ENCODE results near the gene AQP12B. TPM values are rescaled to one million over a fixed set of nuclear protein-coding genes. Genes with fewer than 3 reads are reported as not detected.

Gene AQP12B
- total RNA-seq, 1 donor from 2014 or later = not detected

DNA sequence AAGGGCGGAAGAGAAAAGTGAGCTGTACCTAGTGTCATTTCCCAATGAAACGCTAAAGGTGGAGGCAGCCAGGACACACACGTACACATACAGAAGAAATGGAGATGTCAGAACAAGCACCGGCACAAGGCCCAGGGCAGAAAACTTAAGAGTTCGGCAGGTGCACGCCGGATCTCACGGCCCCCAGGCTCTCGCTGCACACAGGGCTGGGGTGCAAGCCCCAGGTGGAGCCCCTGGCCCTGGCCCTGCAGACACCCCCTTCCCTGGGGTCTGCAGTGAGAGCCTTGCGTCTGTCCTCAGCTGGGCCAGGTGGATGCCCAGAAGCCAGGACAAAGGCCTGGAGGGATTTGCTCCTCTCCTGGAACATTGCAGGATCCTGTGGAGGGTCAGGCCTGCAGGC lies 45.7 kb upstream of the AQP12B start:
- Mint-ChIP-seq H3K9me3 (ENCODE audit: low read depth) (no peaks in the 10 kb centered on the region), H3K4me3 (ENCODE audit: low read depth) (no peak overlapping the region), H3K27me3 (no peaks in the 10 kb centered on the region), H3K4me1 (ENCODE audit: low read depth) (no peaks in the 10 kb centered on the region), H3K27ac (no peak overlapping the region), H3K36me3 (ENCODE audit: insufficient read depth) (peaks cover 5% of the 10 kb centered on the region)
- DNase-seq (ENCODE audit: low spot score, unreplicated experiment) = no peak
- TF ChIP-seq, protein P1, sequence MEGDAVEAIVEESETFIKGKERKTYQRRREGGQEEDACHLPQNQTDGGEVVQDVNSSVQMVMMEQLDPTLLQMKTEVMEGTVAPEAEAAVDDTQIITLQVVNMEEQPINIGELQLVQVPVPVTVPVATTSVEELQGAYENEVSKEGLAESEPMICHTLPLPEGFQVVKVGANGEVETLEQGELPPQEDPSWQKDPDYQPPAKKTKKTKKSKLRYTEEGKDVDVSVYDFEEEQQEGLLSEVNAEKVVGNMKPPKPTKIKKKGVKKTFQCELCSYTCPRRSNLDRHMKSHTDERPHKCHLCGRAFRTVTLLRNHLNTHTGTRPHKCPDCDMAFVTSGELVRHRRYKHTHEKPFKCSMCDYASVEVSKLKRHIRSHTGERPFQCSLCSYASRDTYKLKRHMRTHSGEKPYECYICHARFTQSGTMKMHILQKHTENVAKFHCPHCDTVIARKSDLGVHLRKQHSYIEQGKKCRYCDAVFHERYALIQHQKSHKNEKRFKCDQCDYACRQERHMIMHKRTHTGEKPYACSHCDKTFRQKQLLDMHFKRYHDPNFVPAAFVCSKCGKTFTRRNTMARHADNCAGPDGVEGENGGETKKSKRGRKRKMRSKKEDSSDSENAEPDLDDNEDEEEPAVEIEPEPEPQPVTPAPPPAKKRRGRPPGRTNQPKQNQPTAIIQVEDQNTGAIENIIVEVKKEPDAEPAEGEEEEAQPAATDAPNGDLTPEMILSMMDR (IDR thresholded peaks at IDR 0.05; ENCODE audit: unreplicated experiment) = no peak

DNA sequence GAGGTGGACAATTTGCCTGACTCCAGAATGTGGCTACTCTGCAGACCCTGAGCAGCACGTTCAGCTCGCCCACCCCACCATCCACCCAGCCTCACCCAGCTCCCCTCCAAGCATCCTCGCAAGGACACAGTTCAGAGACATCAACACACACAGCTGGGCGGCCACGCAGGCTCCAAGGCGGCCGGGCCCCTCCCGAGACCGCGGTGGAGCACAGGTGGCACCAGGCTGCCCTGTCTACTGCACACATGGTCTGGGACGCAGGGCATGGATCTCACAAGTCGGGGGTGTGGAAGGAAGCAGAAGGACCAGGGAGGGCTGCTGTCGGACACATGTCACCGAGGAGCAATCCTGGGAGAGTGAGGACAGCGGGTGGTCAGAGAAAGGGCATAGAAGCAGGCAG lies 45.2 kb upstream of the AQP12B start:
- no peak overlapping the region for H3K27ac Mint-ChIP-seq
- H3K27me3 Mint-ChIP-seq = no peaks in the 10 kb centered on the region
- no peak for DNase-seq (ENCODE audit: low spot score, unreplicated experiment)
- H3K4me3 Mint-ChIP-seq (ENCODE audit: low read depth) = no peak overlapping the region
- TF ChIP-seq, protein P1 (IDR thresholded peaks at IDR 0.05; ENCODE audit: unreplicated experiment) = no peak
- no peaks in the 10 kb centered on the region for H3K9me3 Mint-ChIP-seq (ENCODE audit: low read depth)
- peaks cover 4% of the 10 kb centered on the region for H3K36me3 Mint-ChIP-seq (ENCODE audit: insufficient read depth)
- no peaks in the 10 kb centered on the region for H3K4me1 Mint-ChIP-seq (ENCODE audit: low read depth)

DNA sequence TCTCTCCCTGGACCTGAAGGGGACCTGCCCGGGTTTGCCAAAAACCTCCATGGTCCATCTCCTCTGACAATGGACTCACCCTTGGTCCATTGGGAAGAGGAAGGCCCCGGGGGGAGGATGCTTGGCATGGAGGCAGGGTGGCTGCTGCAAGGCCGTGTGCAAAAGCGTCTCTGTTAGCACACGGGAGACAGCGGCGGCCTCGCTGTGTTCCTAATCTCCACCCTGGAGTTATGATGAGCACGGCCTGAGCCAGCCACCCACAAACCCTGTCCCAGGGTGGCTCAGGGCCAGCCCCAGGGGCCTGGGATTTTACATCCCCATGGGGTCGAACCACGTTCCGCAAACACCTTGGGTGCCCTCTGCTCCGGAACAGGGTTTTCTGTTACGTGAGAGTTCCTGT lies 44.8 kb upstream of the AQP12B start:
- Mint-ChIP-seq H3K4me1 (ENCODE audit: low read depth) (no peaks in the 10 kb centered on the region), H3K27me3 (no peaks in the 10 kb centered on the region), H3K27ac (no peak overlapping the region), H3K9me3 (ENCODE audit: low read depth) (no peaks in the 10 kb centered on the region), H3K4me3 (ENCODE audit: low read depth) (no peak overlapping the region), H3K36me3 (ENCODE audit: insufficient read depth) (peaks cover 4% of the 10 kb centered on the region)
- TF ChIP-seq, protein P1 (IDR thresholded peaks at IDR 0.05; ENCODE audit: unreplicated experiment) = no peak
- no peak for DNase-seq (ENCODE audit: low spot score, unreplicated experiment)

DNA sequence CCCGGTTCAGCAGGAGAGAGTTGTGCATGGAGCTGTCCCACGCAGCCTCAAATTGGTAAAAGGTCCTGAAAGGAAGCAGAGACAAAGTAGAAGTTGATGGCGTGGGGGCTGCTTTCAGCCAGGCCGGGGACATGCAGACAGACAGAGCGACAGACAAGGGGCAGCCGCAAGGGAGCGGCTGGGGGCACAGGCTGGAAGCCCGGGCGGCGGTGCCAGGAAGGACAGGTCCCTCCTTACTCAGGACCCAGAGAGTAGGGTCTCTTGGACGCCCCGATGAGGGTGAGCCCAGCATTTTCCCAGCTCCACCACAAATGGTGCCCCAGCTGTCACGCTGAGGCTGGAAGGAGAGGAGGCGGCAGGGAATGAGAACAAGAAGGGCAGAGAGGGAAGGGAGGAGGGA lies 44.2 kb upstream of the AQP12B start:
- H3K9me3 Mint-ChIP-seq (ENCODE audit: low read depth) = no peaks in the 10 kb centered on the region
- H3K36me3 Mint-ChIP-seq (ENCODE audit: insufficient read depth) = peaks cover 4% of the 10 kb centered on the region
- H3K4me1 Mint-ChIP-seq (ENCODE audit: low read depth) = no peaks in the 10 kb centered on the region
- peak overlapping the region; percentile 5 for H3K27ac Mint-ChIP-seq
- H3K4me3 Mint-ChIP-seq (ENCODE audit: low read depth) = no peak overlapping the region
- TF ChIP-seq, protein P1 (IDR thresholded peaks at IDR 0.05; ENCODE audit: unreplicated experiment) = no peak
- DNase-seq (ENCODE audit: low spot score, unreplicated experiment) = no peak
- H3K27me3 Mint-ChIP-seq = no peaks in the 10 kb centered on the region

DNA sequence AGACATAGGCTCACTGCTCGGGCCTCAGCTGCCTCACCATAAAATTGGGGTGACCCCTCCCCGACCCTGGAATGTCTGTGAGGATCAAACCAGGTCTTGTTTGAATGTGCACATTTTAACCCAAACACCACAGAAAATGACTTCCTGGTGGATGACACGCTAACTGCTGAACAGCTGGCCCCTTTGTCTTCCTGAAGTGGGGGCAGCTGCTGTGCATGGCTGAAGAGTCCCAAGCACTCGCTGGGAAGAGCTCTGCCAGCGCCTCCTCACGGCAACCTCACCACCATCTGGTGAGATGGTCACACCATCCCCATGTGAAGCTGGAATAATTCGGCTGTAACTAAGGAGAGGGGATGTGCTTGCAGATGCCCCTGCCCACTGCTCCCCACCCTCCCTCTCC lies 43.0 kb upstream of the AQP12B start:
- Mint-ChIP-seq H3K4me1 (ENCODE audit: low read depth) (no peaks in the 10 kb centered on the region), H3K4me3 (ENCODE audit: low read depth) (no peak overlapping the region), H3K36me3 (ENCODE audit: insufficient read depth) (peaks cover 4% of the 10 kb centered on the region), H3K27ac (no peak overlapping the region), H3K9me3 (ENCODE audit: low read depth) (no peaks in the 10 kb centered on the region), H3K27me3 (no peaks in the 10 kb centered on the region)
- TF ChIP-seq, protein P1 (IDR thresholded peaks at IDR 0.05; ENCODE audit: unreplicated experiment) = no peak
- DNase-seq (ENCODE audit: low spot score, unreplicated experiment) = no peak

Measured in progenitor cell of endocrine pancreas (in vitro differentiated cells).